NCI-H345 treated with DMSO at 0.1 percent for 48 hours (cell line): ENCODE measurements around the gene VWC2.

Experiments
- DNase-seq: peaks from one replicate; lab custom pipeline; 2025; ENCODE audit not compliant: unreplicated experiment; lab: John Stamatoyannopoulos, UW

Gene VWC2

GRCh38 chr7:49781996-49782395 is 8.6 kb downstream of the VWC2 start:
- DNase-seq: no peak

DNA sequence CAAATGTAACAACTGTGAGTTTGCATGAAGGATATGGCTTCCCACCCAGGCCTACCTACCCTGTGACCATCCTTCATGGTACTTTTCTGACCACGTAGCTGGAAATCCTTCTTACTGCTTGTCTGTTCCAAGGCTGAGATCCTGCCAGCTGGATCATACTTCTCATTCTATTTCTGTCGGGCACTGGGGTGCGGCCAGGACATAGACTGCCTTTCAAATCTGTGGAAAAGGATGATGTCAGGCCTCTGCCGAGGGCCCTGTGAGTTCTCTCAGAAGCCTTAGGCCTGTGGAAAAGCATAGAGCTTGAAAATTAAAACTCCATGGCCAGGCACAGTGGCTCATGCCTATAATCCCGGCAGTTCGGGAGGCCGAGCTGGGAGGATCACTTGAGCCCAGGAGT is 10.0 kb downstream of the VWC2 start:
- no peak for DNase-seq

DNA sequence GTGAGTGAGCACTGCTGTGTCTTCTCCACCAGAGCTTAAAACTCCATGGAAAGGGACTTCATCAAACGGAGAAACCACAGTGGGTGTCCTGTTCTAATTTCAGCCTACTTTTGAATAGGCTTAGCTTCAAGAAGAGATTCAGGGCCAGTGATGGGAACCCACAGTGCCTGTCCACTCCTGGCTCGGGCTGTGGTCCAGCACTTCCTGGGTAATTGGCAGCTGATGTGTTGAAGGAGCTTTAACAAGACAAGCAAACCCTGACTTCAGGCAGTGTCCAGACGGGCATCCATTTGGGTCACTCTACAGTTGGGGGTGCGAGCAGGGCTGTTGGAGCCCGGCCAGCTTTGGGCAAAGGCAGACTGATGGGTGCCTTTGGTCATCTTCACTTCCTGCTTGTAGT is 14.5 kb downstream of the VWC2 start:
- DNase-seq: no peak

DNA sequence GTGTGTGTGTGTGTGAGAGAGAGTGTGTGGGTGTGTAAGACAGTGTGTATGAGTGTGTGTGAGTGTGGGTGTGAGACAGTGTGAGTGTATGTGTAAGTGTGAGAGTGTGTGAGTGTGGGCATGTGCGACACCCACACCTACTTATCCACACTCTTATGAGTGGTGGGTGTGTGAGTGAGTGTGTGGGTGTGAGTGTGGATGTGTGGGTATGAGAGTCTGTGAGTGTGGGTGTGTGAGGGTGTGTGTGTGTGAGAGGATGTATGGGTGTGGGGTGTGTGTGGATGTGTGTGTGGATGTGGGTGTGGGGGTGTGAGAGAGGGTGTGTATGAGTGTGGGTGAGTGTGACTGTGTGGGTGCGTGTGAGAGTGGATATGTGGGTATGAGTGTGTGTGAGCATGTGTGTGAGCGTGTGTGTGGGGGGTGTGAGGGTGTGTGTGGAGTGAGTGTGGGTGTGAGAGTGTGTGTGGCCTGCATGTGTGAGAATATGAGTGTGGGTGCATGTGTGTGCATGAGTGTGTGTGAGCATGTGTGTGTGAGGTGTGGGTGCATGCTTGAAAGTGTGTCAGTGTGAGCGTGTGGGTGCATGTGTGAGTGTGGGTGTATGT is 15.1 kb downstream of the VWC2 start:
- DNase-seq: no peak

DNA sequence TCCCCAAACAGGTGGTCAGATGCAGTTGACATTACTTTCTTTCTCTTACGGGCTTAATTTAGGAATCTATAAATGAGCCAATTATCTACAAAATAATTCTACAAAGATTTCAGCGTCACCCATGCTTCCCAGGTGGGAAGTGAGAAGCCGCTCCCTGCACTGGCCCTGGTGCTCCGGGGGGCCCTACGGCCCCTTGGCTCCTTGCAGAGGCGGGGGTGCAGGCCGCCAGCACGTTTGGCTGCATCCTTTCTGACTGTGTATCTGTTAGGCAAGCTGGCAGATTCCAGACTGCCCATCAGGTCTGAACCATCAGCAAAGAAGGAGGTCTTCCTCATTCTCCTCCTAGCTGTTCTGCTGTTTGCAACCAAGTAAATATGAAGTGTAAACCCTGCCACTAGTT is 16.3 kb downstream of the VWC2 start:
- no peak for DNase-seq

DNA sequence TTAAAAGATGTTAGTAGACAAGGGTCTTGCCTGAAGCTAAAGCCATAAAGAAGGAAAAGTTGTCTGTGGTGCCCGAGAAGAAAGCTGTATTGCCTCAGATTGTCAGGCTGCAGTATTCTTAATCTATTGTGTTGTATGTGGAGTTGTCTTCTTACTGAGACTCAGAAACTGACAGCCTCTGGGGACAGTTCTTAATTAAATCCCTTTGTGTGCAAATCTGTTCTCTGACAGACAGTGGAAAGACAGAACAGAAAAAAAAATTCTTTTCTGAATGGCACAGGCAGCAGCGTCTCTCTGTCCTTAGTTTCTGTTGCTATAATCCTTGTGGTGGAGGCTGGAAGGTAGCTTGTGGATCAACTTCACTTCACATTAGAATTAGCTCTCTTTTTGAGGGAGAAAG is 16.8 kb downstream of the VWC2 start:
- no peak for DNase-seq

DNA sequence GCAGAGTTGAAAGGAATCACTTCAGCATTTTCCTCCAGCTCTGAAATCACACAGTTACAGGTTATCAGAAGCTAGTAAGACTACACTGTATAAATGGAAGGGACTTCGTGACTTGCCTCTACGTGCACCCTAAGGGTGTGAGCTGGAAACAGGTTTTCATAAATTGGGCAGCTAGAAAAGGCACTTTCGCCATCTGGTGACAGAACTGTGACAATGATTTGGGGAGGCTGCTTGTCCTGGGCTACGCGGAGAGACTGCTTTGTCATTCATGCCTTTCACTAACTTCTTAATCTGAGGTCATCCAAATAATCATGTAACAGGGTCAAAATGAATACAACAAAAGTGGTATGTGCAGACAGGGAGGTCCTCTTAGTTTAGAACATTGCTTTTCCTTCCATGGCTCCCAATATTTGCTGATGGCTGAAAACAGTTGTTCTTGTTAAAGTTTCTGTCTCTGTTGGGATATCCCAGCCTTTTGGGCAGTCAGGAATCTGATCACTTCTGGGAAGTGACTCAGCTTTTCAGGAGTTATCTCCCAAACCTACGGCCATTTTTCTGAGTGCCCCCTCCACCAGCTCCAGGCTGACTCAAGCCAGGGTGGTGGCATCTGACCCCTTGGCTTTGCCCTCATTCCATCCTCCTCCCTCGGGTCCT is 17.8 kb downstream of the VWC2 start:
- DNase-seq: no peak

DNA sequence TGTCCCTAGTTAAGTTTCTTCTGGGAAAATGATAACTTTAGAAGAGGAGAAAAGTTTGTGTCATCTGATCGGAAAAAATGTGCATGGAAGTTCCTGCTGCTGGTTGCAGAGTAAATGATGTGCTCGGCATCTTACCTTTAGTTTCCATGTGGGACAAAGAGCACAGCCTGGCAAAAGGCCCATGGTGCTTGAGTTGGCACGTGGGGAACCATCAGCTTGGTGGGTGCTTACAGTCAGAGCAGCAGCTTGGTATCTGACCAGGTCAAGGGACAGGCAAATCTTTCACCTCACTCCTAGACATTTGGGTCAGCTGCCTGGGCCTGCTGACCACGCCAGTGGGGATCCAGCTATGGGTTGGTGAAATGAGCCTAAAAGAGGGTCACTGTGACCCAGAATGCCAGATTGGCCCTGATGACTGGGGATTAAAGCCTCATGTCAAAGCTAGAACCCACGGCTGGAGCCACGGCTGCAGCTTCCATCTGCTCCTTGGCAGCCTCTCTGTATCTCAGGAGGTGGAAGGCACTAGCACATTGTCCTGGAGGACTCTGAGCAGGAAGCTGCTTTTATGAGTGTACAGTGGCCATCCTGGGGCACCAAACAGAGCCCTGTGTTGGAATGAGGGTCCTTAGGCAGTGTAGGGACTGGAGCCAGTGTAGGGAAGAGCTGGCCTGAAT is 24.7 kb downstream of the VWC2 start:
- DNase-seq: no peak

GRCh38 chr7:49800031-49800430 is 26.6 kb downstream of the VWC2 start:
- no peak for DNase-seq

DNA sequence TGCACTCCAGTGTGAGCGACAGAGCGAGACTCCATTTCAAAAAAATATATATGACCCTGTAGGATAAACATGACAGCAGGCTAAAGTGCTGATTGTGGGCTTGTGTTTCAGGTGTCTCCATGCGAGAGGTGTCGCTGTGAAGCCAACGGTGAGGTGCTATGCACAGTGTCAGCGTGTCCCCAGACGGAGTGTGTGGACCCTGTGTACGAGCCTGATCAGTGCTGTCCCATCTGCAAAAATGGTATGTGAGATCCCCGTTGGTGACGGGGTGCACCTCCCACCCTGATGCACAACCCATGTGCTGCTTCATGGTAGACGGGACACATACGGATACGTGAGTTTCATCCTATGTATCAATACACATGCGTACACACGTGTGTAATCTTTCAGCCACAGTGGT is 29.2 kb downstream of the VWC2 start:
- DNase-seq: no peak

GRCh38 chr7:49803812-49804211 is 30.4 kb downstream of the VWC2 start:
- no peak for DNase-seq

DNA sequence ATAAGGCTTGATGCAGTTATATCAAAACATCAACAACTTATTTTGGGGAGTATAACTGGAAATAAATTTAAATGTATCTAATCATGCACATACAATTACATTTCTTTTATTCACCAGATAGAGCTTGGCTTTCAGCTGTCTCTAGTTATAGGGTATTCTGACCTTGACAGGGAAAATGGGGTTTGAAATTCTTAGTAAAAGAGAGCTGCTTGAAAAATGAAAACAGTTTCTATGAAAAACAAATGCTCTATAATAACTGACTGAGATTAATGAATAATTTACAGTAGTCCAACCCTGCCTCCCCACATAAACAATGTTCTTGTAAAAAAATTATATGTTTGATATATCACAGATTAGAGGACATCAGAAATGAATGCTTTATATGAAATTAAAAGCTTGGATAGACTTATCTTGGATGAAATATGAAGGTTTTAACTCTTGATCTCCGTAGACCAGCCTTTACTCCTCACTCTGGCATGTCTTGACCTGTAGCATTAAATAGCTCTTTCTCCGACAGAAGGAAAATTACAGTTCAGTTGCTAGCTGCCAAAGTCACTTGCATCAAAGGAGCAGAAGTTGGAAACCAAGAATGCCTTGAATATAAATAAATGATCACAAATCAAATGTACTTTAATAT is 32.1 kb downstream of the VWC2 start:
- DNase-seq: no peak

- no peak for DNase-seq
Observed at GRCh38 chr7:49812534-49812933, 39.1 kb downstream of the VWC2 start.

DNA sequence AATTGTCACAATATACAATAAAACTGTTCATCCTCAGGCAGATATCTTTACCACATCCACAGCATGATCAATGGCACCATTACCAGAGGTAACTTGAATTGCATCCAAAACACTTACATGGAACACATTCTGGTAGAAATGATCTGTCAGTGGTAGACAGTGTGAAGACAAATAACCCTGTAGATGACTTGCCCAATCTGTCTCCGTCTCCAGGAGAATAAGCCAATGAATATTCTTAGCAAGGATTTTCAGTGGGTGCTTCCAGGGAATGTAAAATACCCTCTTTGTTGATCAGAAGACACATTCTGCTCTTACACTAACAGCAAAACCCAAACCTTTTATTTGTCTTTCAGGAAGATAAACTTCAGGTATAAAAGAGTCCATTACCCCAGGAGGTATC is 43.8 kb downstream of the VWC2 start:
- no peak for DNase-seq

GRCh38 chr7:49821181-49821580 is 47.7 kb downstream of the VWC2 start:
- DNase-seq: no peak

GRCh38 chr7:49822856-49823255 is 49.4 kb downstream of the VWC2 start:
- DNase-seq: no peak

GRCh38 chr7:49823566-49823965 is 50.1 kb downstream of the VWC2 start:
- no peak for DNase-seq

- no peak for DNase-seq
Observed at GRCh38 chr7:49839863-49840645, 66.6 kb downstream of the VWC2 start.

DNA sequence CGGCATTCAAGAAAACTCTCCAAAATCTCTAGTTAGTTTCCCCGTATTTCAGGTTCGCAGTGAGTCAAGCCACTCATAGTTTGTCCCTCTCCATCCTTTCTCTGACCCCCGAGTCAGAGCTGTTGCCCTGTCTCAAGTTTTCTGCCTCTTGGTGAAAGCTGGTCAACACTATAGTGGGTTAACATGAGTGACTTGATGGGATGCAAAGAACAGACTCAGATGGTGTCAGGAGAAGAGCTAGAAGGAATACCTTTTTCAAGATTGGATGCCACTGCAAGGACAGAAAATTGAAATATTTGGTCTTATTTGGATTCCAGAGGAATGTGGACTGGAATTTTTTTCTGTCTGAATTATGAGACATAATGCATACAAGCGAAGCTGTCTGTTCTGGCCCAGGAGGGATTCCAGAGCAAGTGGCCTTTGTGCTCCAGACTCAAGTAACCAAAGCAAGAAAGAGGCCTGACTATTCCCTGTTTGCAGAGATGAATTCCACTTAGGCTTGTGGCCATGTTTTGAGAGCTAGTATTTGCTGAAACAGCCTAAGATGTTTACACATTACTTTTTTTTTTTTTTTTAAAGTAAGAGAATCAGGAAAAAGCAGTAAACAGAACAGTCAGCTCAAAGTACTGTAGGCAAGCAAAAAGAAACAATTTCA is 67.4 kb downstream of the VWC2 start:
- no peak for DNase-seq

GRCh38 chr7:49845626-49846025 is 72.2 kb downstream of the VWC2 start:
- no peak for DNase-seq
